ENCODE results near the gene ST6GAL1.
"Not testable (repeated sequence)": the region's sequence is repeated elsewhere in the genome, so short reads cannot be mapped to it uniquely, and the experiment has no call there.

Gene ST6GAL1

DNA sequence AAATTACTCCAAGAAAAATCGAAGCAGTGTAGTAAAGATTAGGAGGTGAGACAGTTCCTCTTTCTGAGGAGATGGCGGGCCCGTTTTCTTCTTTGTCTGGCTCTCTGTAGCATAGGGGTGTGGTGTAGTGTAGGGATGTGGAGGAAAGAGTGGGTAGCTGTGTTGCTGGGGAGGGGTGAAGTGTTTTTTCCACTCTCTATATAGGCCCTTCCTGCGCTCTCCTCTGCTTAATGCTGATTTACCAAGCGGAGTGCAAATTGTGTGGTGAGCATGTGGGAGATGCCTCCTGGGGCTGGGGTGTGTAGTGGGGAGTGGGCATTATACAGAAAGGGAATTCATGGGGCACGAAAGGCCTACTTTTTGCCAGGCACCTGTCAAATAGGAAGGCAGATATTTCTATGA lies 94.9 kb downstream of the ST6GAL1 start:
- DNase-seq: no peak

DNA sequence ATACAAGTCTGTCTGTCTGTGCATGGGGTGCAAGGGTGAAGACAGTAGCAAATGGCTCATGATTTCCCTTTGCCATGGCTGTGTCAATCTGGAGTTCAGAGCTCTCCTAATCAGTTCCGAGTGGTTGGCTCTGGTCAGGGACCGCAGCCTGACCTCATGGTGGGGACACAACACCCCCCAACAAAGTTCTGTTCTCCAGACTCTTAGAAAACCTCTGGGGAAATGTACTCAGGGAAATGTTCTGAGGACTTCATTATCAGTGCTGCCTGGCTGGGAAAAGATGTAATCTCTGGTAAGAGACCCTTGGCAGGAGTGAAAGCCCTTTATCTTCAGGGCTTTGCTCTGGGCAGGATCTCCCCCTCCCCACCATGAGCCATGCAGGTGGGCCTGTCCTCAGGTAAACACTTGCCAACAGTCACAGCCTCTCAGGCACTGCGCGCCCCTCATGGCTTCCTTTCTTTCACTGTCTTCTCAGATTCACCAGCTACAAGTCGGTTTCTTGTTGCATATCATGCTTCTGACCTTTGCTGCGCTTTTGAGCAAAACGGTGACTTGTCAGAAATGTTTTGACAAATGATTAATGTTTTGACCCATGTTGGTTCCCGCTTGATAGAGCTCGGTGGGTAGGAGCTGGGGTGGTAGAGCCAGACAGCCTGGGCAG lies 95.5 kb downstream of the ST6GAL1 start:
- no peak for DNase-seq

DNA sequence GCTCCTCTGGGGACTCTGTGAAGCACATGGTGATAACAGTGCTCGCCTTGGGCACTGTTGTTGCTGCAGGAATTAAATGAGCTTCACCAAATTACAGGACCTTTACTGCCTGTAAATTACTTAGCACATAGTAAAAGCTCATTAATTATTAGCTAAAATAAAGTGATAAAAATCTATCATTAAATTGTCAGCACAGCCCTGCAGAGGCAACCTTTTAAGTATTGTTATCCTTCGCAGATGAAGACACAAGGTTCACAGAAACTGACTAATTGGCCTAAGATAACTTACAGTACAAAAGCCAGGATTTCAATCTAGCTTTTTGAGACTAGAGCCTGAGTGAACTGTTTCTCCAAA lies 96.0 kb downstream of the ST6GAL1 start:
- DNase-seq: no peak

DNA sequence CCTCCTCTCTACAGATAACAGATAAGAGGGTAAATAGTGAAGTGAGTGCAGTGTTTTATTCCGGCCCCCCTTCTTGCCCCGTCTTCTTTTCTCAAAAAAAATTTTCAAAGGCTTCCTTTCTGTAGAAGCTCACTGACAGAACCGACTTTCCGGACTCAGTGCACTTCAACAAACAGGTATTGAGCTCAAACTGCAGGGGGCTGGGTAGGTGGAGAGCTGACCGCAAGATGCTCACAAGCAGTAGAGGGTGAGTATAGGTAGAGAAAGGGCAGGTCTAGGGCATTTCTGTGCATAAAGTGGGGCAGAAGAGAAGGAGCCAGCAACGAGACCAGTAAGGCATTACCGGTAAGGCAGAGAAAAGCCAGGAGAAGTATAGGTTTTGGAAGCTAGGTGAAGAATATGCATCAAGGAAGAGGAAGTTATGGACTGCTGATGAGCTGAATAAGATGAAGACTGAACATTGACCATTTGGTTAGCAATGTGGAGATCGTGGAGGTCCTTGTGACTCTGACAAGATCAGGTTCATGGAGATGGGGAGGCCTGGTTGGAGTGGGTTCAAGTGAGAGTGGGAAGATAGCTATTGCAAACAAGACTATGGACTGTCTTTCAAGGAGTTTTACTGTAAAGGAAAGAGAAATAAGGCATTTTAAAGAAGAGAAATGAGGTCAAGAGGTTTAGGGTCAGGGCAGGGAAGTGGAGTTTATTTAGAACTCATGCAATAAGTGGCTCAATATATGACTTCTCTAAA lies 97.4 kb downstream of the ST6GAL1 start:
- no peak for DNase-seq

DNA sequence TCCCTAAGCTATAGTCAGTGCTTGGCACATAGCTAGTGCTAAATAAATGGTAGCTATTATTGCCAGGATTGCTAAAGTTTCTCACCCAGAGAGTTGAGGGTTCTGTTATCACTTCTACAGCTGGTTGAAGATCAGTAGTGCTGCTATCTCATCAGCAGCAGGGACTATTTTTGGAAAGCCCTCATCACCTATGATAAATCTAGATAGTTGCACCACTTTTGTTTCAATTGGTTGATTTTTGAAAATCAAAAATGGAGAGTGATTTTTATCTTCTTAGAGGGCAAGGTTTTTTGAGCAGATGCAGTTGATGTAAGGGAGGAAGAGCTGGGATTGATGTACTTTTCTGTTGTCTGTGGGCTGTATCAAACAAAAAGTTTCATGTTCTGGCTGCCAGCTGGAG lies 101.6 kb downstream of the ST6GAL1 start:
- DNase-seq: no peak

DNA sequence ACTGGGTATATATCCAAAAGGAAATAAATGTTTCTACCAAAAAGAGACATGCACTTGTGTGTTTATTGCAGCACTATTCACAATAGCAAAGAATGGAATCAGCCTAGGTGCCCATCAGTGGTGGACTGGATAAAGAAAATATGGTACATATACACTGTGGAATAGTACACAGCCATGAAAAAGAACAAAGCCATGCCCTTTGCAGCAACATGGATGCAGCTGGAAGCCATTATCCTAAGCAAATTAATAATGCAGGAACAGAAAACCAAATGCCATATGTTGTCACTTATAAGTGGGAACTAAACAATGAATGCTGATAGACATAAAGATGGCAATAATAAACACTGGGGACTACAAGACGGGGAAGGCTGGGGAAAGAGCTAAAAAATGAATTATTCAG lies 106.1 kb downstream of the ST6GAL1 start:
- DNase-seq: no peak

DNA sequence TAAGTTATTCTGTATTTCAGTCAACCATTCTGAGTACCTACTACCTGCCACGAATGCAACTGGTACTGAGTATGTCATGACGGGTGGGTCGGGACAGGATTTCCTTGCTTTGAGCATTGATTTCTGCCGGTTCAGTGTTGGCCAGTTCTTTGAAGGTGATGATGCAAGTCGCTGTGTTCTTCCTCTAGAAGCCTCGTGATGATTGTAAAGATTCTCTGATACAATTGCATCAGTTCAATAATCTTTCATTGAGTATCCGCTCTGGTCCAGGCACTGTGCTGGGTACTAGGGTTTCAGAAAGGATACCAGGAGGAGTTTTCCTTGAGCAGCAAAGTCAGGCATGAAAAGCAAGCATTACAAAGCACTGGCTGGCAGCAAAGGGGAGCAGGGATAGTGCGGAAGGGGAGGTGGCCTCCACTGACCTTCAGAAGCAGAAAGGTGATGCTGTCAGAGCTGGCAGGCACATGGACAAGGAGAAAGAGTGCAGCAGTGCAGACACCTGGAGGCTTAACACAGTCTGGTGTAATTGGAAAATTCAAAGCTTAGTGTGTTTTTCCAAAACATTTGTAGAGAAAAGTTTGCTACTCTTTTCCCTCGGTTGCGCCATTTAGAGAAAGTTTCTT lies 108.9 kb downstream of the ST6GAL1 start:
- DNase-seq: no peak

DNA sequence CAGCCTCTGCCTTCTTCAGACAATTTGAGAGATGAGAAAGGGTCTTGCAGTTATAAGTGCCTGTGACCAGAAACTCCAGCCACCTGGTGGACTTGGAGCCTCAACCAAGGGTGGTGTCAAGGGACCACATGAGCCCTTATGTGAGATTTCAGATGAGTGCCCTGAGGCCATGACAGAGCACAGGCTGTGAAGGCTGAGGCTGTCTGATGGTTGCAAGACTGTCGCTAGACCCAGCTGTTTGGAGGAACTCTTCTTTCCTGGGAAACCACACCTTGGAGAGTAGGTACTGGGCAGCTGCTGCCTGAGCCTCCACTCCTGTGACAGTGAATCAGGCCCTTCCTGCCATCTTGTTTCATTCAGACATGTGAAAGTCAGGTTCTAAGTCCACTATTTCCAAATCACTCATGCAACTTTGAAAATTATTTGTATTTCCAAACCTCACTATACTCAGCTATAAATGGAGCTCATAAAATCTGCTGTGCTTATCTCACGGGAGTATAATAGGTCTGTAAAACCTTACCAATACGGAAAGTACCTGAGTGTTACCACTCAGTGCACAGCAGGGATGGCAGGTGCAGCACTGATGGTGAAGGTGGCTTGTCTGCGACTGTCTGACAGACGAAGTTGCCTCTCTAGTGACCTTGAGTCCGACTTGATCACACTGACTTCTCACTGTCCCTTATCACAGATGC lies 109.5 kb downstream of the ST6GAL1 start:
- DNase-seq: no peak

DNA sequence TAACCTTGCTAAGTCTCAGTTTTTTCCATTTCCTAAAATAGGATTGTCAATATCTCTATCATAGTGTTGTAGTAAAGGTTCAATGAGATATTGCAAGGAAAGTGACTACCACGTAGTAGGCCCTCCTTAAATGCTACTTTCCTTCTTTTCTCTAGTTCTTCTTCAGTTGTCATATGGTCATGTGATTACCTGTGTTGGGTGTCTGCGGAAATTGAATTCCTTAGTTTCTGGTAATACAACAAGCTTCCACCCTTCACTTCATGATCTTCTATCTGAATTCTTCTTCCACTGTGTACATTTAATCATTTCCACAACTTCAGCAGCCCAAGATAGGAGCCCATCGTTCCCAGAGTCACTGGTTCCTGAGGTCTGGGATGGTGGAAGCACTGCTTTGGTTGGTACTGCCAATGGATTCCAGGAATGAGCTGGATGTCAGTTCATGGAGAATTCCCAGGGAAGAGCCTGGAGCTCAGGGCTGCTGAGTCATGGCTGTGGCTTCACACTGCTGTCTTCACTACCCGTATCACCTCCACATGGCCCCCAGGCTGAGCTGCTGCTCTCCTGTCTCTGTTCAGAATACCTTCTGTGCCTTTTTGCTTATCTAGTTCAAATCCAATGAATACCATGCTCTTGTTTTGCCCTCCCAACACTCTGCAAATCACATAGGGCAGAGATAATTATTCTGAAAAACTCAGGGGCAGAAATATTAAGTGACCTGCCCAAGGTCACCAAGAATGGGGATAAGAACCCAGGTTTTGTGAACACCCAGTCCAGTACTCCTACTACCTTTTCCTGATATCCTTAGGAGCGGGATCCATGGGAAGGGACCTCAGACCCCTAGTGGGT lies 110.4 kb downstream of the ST6GAL1 start:
- no peak for DNase-seq

DNA sequence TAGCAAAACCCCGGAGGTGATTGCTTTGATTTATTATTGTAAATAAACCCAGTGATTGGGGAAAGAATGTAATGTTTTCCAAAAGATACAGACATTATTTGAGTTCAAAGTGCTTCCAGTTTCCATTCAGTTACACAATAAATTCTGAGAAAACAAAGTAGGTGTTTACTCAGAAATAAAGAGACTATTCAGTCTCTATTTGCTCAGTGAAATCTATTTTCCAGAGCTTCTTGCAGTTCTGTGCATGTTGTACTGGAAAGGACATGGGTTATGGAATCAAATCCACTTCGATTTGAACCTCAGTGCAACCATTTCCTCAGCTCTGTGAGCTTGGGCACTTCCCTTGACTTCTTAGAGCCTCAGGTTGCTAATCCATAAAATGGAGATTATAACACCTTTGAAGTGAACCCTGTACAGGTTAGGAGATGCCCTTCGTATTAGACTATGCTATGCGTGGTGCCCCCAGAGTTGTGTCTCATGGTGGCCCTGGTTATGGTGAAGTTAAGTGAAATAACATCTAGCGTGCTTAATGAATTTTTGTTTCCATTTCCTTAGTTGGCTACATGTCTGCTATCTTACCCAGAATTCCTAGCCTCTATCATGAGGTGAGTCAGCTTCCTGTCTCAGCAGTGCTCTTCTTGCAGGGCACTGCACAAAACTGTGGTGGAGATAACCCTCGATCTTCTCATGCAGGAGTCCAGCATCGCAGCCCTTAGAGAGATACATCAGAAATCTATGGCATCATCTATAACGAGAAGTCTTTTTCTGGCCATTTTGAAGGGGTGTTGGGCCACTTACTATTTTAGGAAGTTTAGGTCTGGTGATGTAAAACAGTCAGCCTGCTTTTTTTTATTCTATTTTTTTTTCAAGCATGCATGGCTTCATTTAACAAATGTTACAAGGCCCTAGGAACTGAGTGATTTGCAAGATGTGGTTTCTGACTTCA lies 111.3 kb downstream of the ST6GAL1 start:
- no peak for DNase-seq

DNA sequence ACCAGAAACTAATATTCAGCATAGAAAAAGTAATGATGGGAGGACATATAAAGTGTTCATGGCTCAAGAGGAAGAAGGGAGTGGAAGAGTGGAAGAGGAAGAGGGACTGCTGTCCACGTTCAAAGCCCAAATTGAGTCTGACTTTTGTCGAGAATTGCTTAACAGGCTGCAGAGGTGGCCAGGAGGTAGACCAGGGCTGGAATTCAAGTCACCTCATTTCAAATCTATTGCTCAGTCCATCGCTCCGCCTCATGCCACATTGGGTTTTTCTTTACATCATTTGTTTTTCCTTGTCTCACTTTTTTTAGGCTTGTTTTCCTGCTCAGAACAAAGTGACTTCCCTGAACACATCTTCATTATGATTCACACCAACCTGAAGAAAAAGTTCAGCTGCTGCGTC lies 112.0 kb downstream of the ST6GAL1 start:
- no peak for DNase-seq

DNA sequence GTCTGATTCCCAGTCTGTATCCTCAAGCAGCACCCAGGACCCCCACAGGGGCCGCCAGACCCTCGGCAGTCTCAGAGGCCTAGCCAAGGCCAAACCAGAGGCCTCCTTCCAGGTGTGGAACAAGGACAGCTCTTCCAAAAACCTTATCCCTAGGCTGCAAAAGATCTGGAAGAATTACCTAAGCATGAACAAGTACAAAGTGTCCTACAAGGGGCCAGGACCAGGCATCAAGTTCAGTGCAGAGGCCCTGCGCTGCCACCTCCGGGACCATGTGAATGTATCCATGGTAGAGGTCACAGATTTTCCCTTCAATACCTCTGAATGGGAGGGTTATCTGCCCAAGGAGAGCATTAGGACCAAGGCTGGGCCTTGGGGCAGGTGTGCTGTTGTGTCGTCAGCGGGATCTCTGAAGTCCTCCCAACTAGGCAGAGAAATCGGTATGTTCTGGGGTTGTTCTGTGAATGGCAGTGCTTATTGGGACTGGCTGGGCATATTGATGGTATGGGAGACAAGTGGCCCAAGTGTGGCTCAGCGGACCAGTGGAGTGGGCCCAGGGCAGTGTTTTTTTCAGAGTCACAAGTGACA lies 112.6 kb downstream of the ST6GAL1 start:
- no peak for DNase-seq

DNA sequence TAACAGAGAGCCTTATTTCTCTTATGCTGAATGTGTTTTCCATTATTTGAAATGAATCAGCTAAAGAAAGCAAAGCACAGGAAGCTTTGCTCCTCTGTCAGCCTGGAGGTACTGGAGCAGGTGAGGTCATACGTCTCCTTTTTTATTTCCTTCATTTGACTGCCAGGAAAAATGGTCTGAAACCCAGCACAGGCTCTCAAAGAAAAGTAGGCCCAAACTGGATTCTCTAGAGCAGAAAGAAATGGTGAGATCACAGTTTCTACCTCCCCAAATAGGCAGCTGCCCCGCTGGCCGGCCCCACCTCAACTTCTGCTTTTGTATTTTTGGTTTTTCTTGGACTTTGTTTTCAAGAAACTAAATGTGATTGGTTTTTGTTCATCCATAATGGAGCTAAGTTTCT lies 113.9 kb downstream of the ST6GAL1 start:
- no peak for DNase-seq

DNA sequence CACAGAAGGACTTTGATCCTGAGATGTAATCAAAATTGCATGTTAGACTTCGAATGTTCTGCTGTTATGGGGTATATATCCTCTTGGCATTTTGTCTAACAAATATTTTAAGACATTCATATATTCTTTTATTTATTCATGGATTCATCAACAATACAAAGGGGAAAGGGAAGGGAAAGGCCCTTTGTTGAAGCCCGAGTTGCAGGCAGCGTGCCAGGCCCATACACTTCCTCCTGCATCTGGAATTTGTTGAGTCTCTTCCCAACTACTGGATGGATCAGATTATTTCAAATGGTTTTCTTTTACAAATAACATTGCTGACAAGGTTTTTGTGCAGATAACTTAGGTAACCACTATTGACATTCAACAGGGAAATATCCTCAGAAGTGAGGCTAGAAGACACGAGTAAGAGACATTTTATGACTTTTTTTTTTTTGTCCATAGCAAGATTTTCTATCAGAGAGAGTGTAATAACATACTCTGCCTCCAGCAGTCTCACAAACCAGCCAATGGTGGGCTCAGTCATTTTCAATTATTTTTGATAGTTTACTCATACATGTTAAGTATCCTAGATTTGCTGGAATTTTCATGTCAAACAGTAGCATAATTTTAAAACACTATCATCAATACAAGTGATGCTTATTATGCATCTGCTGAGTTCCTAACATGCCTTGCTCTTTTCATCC lies 114.7 kb downstream of the ST6GAL1 start:
- DNase-seq: no peak

DNA sequence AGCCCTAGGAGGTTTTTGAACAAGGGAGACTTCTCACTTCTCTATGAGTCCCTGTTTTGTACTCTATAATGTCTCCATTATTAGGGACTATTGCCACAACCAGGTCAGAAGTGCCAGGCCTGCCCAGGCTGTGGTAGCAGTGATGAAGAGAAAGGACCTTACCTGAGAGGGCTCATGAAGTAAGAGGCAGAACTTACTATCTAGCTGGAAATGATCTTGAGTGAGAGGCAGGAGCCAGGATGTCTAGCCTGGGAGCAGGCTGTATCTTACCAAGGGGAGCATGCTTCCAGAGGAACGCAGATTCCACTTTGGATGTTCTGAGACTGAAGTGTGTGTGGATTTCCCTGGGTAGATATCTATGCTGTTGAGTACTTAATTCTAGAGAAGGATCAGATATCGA lies 115.7 kb downstream of the ST6GAL1 start:
- DNase-seq: no peak

DNA sequence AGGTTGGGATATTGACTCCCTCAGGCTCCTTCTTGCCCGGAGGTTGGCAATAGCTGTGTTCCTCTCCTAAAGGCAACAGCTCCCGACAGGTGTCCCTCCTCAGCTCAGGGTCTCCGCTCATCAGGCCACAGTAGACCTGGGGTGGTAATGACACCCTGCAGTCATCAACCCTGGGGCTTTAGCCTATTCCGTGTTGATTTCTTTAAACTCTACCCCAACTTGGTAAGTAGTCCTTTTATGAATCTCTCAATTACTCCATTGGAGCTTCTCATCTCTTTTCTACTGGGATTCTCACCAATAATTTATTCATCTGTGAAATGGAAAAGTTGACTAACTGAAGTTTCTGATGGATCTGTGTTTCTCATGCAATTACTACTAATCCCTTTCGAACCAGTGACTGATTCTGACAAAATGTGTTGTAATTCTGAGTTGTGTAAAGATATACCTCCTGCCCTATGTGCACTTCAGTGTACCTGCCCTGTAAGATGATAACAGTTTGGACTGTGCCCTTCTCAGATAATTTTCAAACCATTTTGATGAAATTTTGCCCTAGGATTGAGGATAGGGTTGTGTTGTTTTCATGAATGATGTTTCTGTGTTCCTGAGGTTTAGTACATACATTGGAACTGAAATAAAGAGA lies 119.3 kb downstream of the ST6GAL1 start:
- no peak for DNase-seq

DNA sequence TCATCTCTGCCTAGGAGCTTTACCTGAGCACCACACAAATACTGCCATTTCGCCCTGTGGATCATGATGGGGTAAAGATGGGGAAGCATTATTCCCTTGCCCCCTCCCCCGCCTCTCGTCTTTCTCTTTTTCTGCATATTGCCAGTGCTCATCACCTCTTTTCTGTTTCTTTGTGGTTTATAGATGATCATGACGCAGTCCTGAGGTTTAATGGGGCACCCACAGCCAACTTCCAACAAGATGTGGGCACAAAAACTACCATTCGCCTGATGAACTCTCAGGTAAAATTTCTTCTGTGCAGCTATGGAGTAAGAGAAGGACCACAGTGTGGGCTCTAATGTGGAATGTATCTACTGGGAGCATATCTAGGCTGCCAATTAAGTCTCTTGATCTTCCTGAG lies 120.7 kb downstream of the ST6GAL1 start:
- DNase-seq: no peak

DNA sequence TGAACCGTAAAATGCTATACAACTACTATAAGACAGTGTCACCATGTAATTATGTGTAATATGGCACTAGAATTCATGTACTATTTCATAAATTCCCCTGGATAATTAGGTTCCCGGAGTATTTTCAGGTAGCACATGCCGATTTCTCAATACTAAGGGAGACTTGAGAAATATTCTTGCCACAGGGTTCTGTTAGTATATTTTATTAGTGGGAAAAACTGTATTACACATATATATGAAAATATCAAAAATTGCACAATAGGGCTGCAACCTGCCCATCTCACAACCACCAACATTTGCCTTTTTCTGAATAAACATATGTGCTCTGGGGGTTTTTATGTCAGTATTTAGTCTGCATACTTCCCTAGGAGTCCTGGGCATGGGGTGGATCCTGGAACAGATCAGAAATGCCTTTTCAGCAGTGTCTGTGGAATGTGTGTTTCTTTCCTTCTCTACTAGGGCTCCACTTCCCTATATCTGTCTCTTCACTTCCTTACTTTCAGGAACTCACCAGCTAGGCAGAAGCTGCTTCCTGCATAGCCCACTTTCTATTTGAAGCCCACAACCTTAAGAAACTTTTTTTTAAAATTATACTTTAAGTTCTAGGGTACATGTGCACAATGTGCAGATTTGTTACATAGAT lies 121.5 kb downstream of the ST6GAL1 start:
- DNase-seq: no peak

DNA sequence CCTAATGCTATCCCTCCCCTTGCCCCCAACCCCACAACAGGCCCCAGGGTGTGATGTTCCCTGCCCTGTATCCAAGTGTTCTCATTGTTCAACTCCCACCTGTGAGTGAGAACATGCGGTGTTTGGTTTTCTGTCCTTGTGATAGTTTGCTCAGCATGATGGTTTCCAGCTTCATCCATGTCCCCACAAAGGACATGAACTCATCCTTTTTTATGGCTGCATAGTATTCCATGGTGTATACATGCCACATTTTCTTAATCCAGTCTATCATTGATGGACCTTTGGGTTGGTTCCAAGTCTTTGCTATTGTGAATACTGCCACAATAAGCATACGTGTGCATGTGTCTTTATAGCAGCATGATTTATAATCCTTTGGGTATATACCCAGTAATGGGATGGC lies 122.1 kb downstream of the ST6GAL1 start:
- not testable (repeated sequence) for DNase-seq

DNA sequence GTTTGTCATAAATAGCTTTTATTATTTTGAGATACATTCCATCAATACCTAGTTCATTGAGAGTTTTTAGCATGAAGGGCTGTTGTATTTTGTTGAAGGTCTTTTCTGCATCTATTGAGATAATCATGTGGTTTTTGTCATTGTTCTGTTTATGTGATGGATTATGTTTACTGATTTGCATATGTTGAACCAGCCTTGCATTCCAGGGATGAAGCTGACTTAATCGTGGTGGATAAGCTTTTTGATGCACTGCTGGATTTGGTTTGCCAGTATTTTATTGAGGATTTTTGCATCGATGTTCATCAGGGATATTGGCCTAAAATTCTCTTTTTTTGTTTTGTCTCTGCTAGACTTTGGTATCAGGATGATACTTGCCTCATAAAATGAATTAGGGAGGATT lies 124.1 kb downstream of the ST6GAL1 start:
- DNase-seq: not testable (repeated sequence)

All from NCI-H524 treated with DMSO at 0.1 percent for 48 hours (cell line).